Spleen (tissue), 7 donors: ENCODE measurements around the gene MYEOV.

ENCODE experiments used
- CTCF ChIP-seq, 11 experiments: fragments of 200-600 bp in 7 of 11; fragments of 450-650 bp in 4 of 11; sonication (generic) in 4 of 11; IDR thresholded peaks in 8 of 11; conservative IDR thresholded peaks in 3 of 11; 1 replicate in 7 of 11; 2 replicates in 4 of 11; pipeline versions ENCODE4 v1.4.0 to v1.8.0; 2016 to 2021; ENCODE audit warnings: antibody characterized with exemption in 11 of 11, inconsistent platforms in 4 of 11, mild to moderate bottlenecking in 1 of 11
- POLR2A ChIP-seq, 3 donors: fragments of 450-650 bp; IDR thresholded peaks; one replicate each; pipeline ENCODE4 v1.5.1; 2017; ENCODE audit warnings: antibody characterized with exemption in 3 of 3, mild to moderate bottlenecking in 1 of 3
- POLR2AphosphoS5 ChIP-seq, 3 donors: sonication (generic); formaldehyde crosslinking; IDR thresholded peaks; one replicate each; pipeline ENCODE4 v1.5.1; 2017; ENCODE audit warnings: antibody characterized with exemption in 3 of 3
- donor health status: DM: no; HTN: no; CAD: no; lungs with moderate emphysema.
- donor health status: DM: no; HTN: no; CAD: no.
- donor health status: DM: no; HTN: no; CAD: no.

DNA sequence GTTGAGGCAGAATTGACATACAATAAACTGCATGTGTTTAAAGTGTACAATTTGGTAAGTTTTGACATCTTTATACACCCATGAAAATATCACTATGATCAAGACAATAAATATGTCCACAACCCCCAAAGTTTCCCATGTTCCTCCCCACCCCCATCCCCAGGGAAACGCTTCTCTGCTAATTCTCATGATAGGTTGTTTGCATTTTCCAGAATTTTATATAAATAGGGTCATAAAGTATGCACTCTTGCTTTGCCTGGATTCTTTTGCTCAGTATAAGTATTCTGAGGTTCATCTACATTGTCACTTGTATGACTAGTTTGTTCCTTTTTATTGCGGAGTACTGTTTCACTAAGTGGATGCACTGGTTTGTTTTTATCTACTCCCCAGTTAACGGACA lies 35.6 kb downstream of the MYEOV start:
- no peak for TF ChIP-seq CTCF (IDR thresholded peaks at IDR 0.05 in 8 of 11, conservative IDR thresholded peaks at IDR 0.05 in 3 of 11)
- TF ChIP-seq POLR2A (IDR thresholded peaks at IDR 0.05), result no peak
- TF ChIP-seq POLR2AphosphoS5 (IDR thresholded peaks at IDR 0.05), result no peak
